Bronchial epithelial cell (primary cell): ENCODE measurements around the gene NTRK3. TPM values are rescaled to one million over a fixed set of nuclear protein-coding genes. Genes with fewer than 3 reads are reported as not detected.

ENCODE experiments used
- DNase-seq: peaks from one replicate; pipeline ENCODE4 v3.0.0-alpha.2; 2010; ENCODE audit warnings: low read depth
- FAIRE-seq: peaks from 2 replicates; lab custom pipeline; 2011; peaks lifted over from hg19 to GRCh38; lab: Jason Lieb, UNC
- H3K27me3 ChIP-seq: 2 replicates; pipeline ENCODE4 v1.5.1; 2011; ENCODE audit warnings: low read length; ENCODE audit not compliant: control insufficient read depth, insufficient read depth
- H3K36me3 ChIP-seq: 2 replicates; pipeline ENCODE4 v1.5.1; 2011; ENCODE audit warnings: low read length; ENCODE audit not compliant: control insufficient read depth, insufficient read depth
- H3K4me3 ChIP-seq: 2 replicates; pipeline ENCODE4 v1.5.1; 2011; ENCODE audit warnings: mild to moderate bottlenecking, low read depth, low read length, control low read depth
- total RNA-seq: library from RNA; depleted of rRNA; stranded (reverse); fragments of >200 nt; gene quantifications from 2 replicates; pipeline ENCODE4 v1.2.1, GENCODE V29; 2014
- TF ChIP-seq, protein P1 (sequence below): IDR thresholded peaks from 2 replicates; pipeline ENCODE4 v1.5.1; 2011; ENCODE audit warnings: mild to moderate bottlenecking, moderate library complexity, low read length, control low read depth, inconsistent platforms; ENCODE audit not compliant: insufficient read depth, severe bottlenecking

NTRK3 gene
- total RNA-seq, 1 donor from 2014 or later = not detected

DNA sequence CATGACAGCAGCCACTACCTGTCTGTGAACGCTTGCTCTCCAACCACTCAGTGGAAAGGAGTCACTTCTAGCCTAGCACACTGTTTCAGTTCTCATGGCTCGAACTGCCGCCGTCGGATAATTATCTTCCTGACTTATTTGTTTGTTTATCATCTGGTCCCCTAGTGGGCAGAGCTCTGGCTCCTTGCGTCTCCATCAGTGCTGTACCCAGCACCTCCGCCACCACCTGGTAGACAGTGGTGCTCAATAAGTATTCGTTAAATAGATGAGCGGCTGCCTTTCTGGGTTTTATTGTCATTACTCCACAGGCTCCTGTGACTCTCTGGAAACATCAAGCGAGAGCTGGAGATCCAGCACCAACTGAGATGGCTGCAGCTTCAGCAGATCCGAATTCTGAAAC is 297.5 kb downstream of the NTRK3 start:
- Histone ChIP-seq H3K36me3 (no peaks in the 10 kb centered on the region), H3K27me3 (no peaks in the 10 kb centered on the region), H3K4me3 (no peak overlapping the region)
- TF ChIP-seq, protein P1, sequence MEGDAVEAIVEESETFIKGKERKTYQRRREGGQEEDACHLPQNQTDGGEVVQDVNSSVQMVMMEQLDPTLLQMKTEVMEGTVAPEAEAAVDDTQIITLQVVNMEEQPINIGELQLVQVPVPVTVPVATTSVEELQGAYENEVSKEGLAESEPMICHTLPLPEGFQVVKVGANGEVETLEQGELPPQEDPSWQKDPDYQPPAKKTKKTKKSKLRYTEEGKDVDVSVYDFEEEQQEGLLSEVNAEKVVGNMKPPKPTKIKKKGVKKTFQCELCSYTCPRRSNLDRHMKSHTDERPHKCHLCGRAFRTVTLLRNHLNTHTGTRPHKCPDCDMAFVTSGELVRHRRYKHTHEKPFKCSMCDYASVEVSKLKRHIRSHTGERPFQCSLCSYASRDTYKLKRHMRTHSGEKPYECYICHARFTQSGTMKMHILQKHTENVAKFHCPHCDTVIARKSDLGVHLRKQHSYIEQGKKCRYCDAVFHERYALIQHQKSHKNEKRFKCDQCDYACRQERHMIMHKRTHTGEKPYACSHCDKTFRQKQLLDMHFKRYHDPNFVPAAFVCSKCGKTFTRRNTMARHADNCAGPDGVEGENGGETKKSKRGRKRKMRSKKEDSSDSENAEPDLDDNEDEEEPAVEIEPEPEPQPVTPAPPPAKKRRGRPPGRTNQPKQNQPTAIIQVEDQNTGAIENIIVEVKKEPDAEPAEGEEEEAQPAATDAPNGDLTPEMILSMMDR = no peak
- no peak for DNase-seq
- FAIRE-seq = no peak

DNA sequence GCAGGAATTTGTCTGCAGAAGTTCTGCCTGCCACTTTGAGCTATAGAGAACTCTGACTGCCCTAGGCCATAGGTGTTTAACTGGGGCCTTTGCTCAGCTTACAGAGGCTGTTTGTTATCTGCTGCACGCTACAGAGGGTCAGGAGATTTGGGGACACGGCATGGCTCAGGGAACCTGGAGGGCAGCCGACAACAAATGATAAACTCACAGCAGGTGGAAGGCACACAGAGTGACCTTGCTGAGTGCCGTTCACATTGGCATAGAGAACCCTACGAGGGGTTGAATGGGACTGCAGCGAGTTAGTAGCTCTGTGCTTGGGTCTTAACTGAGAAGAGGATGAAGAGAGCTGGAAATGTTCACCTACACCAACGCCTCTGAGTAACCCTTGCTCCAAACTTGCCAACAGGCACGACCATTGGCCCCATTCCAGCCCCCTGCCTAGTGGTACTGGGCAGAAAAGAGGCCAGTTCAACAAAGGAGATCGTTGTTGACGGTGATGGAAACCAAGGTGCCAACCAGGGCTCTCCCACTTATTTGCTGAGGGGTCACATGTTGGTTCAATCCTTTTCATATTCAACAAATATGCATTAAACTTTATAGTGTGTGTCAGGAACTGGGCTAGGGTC is 301.1 kb downstream of the NTRK3 start:
- no peak for DNase-seq
- H3K4me3 ChIP-seq = no peak overlapping the region
- H3K36me3 ChIP-seq = no peaks in the 10 kb centered on the region
- TF ChIP-seq, protein P1 = no peak
- no peaks in the 10 kb centered on the region for H3K27me3 ChIP-seq
- FAIRE-seq = no peak

DNA sequence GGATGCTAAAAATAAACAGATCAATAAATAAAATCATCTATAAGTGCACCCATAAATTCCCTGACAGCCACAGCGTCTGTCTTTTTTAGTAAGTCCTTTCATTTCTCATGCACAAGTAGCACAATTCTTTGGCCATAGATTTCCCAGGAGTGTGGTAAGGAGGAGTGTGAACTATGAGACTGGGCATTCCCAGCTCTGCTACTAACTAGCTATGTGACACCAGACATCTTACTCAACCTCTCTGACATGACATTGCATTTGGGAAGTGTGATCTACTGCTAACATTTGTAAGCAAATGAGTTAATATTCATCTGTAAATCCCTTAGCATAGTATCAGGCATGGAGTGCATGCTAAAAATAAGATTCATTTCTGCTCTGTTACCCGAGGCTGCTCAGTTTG is 301.7 kb downstream of the NTRK3 start:
- H3K36me3 ChIP-seq = no peaks in the 10 kb centered on the region
- no peaks in the 10 kb centered on the region for H3K27me3 ChIP-seq
- no peak overlapping the region for H3K4me3 ChIP-seq
- TF ChIP-seq, protein P1 = no peak
- DNase-seq (no peak), FAIRE-seq (no peak)

DNA sequence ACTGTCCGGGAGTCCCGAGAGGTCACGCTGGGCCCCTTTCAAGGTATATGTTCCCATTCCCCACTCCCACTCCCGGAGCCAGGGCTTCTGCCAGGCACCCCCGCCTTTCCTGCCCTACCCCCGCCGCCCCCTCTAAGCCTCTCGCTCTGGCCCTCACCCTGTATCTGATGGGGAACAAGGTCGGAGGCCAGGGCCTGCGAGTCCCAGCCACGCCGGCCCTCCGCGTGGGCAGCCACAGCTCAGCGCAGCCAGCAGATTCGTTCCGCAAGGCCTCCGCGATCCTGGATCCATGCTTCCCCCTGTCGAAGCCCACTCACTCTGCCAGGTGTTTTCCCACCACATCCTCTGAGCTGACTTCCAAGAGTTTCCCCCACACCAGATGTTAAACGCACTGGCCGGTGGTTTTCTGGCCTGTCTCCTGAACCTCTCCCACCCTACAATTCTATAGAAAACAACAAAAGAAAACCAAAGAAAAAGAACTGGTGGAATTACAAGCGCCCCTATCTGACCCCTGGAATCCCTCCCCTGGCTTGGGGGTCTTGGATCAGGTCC is 303.7 kb downstream of the NTRK3 start:
- Histone ChIP-seq H3K27me3 (no peaks in the 10 kb centered on the region), H3K36me3 (no peaks in the 10 kb centered on the region), H3K4me3 (no peak overlapping the region)
- DNase-seq (no peak), FAIRE-seq (no peak)
- TF ChIP-seq, protein P1 = no peak

DNA sequence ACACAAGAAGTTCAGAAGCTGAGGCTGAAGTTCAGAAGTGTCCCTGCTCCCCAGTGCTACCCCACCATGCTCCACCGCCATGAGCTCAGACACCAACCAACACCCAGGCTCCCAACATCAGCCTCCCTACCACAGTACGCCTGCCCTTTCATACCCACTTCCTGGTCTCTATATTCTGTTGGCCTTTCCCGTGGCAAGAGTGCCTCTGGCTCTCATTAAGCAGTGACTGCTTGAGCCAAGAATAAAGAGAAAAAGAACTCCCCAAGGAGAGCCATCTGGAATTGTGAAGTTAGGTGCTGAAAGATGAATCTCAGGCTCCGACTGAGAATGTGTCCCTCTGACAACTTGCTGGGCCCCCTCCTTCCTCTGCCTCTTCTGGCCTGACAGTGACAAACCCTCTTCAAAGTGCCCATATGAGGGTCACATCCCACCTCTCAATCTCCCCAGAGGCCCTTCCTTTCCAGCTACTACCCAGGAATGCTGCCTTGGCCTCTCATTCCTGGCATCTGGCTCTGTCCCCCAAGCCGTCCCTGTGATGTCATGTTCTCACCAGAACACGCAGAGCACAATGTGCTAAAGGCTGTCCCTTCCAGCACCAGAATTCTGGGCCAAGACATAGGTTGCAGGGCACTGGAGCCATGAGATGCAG is 306.8 kb downstream of the NTRK3 start:
- no peak overlapping the region for H3K4me3 ChIP-seq
- TF ChIP-seq, protein P1 = no peak
- FAIRE-seq (no peak), DNase-seq (no peak)
- H3K36me3 ChIP-seq = no peaks in the 10 kb centered on the region
- no peaks in the 10 kb centered on the region for H3K27me3 ChIP-seq

DNA sequence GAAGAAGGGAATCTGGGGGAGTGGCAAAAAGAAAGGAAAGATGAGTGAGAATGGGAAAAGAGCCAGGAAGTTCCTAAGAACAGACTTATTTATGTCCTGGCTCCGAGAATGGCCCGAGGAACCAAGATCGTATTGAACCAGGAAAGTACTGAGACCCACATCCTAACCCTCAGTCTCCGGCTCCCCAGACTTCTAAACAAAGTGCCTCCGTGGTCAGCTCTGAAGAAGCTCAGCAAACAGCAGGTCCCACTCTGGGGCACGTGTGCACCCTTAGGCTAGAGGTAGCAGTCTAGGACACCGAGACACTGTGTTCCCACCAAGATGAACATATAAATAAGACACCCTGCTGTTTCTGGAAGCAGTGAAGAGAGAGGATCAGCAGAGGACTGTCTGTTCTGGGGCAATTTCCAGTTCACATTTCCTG is 307.4 kb downstream of the NTRK3 start:
- Histone ChIP-seq H3K27me3 (no peaks in the 10 kb centered on the region), H3K4me3 (no peak overlapping the region), H3K36me3 (no peaks in the 10 kb centered on the region)
- no peak for DNase-seq
- FAIRE-seq = no peak
- TF ChIP-seq, protein P1 = no peak
